GM19099 (cell line): ENCODE results near the gene TLR7.

ENCODE experiments used
- POLR2A ChIP-seq: IDR thresholded peaks from 3 replicates; pipeline ENCODE4 v1.6.1; 2011; ENCODE audit warnings: low read depth; ENCODE audit not compliant: insufficient read length; ENCODE audit errors: extremely low read depth

TLR7 gene

GRCh38 chrX:12866451-12867377 lies at the start of gene TLR7:
TLR7 (plus strand) TSS chrX:12867072; CDS start chrX:12867579, 507 bp downstream.
- TF ChIP-seq POLR2A, result peak; percentile 32

DNA sequence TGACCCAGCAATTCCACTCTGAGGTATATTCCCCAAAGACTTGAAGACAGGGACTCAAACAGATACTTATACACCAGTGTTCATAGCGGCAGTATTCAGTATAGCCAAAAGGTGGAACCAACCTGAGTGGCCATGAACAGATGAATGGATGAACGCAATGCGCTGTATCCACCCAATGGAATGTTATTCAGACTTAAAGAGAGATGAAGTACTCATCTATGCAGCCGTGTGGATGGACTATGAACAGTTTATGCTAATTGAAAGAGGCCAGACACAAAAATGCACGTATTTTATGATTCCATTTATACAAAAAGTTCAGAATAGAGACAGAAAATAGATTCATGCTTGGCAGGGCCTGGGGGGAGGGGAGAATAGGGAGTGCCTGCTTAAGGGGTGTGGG lies 49.3 kb upstream of the TLR7 start:
- no peak for TF ChIP-seq POLR2A

DNA sequence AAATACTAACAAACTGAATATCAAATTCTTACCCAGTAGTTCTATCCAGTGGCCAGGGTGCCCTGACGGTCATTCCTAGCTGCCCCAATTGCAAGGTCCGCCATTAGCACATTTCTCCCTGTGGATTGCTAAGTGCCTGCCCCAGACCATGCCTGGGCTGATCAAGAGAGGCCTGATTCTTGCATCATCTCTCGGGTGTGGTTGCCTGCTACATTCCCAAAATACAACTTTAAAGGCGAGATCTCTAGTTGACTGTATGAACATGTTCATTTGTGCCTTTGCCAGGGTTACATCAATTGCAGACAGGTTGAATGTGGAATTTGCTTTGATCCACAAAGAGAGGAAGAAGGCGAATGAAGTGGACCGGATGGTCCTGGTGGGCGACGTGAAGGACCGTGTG lies 47.6 kb upstream of the TLR7 start:
- TF ChIP-seq POLR2A, result no peak

- no peak for TF ChIP-seq POLR2A
These were observed 46.1 kb upstream of the TLR7 start for GRCh38 chrX:12820737-12821136.

- TF ChIP-seq POLR2A, result no peak
These were observed 41.9 kb upstream of the TLR7 start for GRCh38 chrX:12824944-12825343.

- no peak for TF ChIP-seq POLR2A
These were observed 41.1 kb upstream of the TLR7 start for GRCh38 chrX:12825801-12826200.

- TF ChIP-seq POLR2A, result no peak
These were observed 23.7 kb upstream of the TLR7 start for GRCh38 chrX:12843061-12843667.

- TF ChIP-seq POLR2A, result peak; percentile 32
These were observed 23.1 kb upstream of the TLR7 start for GRCh38 chrX:12843668-12844279.

- TF ChIP-seq POLR2A, result no peak
These were observed 22.6 kb upstream of the TLR7 start for GRCh38 chrX:12844319-12844718.

DNA sequence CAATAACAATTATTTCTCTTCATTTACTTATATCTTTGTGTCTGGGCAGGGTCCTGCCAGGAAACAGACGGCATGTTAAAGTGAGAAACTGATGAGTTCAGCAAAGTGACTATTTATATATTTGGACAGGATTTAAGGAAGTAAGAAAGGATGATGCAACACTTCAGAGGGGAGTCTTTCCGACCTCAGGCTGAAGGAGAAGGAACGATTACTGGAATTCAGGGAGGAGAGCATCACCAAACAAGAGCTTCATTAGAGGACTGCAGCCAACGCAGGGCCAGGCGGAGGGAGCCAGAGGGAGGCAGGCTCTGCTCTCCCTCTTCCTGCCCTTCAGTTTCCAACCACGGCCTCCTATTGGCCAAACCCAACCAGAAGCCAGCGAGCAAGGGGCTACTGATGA lies 1.5 kb upstream of the TLR7 start:
- TF ChIP-seq POLR2A, result no peak

GRCh38 chrX:12867685-12868084 lies 813 bp downstream of the TLR7 start:
- TF ChIP-seq POLR2A, result no peak

DNA sequence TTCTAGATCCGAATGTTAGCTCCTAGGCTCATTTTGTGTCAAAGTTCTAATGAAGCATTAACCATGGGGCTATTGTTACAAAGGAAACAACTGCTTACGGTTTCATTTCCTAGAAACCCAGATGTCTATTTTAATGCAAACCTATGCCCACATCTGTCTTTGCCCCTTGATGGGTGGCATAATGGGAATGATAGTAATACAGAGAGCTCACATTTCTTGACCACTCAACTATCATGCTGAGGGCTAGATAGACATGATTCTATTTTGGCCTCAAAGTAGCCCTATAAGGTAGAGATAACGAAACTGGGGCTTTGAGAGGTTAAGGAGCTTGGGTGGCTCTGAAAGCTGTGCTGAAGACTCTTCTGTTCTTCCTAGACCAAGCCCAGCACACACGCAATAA lies 1.9 kb downstream of the TLR7 start:
- no peak for TF ChIP-seq POLR2A

DNA sequence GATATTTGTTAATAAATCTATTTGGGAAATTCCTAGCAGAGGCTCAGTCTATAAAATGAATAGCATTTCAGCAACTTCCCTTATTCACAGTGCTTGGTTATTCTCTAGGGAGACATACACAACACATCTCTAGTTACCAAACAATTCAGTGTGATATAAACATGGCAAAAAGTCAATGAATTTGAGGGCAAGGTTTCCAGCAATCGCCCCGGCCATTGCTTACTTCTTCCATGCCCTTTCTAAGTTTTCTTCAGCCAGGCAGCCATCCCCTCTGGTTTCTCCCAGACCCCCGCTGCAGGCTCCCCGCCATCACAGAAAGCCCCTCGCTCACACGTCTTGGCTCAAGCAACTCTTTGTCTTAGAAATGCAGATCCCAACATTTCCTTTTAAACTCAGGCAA lies 4.4 kb downstream of the TLR7 start:
- no peak for TF ChIP-seq POLR2A

- no peak for TF ChIP-seq POLR2A
These were observed 5.9 kb downstream of the TLR7 start for GRCh38 chrX:12872741-12873140.

DNA sequence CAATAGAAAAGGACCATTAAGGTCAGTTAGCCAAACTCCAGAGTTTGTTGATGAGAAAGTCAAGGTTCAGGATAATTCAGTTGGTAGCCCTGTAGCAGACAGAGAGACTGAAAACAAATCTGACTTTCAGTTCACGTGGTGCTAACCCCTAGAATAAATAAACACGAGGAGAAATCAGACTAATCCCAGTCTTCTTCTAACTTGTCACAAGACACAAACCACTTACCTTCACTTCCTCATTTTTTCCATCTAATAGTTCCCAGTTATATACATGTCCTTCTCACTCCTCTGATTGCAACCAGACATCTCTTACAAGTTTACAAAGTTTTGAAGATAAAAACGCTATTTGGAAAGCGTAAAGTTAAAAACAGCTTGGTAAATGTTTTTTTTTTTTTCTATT lies 7.7 kb downstream of the TLR7 start:
- TF ChIP-seq POLR2A, result no peak

GRCh38 chrX:12877386-12877785 lies 10.5 kb downstream of the TLR7 start:
- no peak for TF ChIP-seq POLR2A
